SJSA1 (cell line): ENCODE results near the gene PIP4K2B. TPM values are rescaled to one million over a fixed set of nuclear protein-coding genes. Genes with fewer than 3 reads are reported as not detected.

Source experiments
- DNase-seq, 2 experiments: peaks; one replicate each; pipeline ENCODE4 v3.0.0-alpha.2; 2015 to 2020; ENCODE audit warnings: low spot score in 2 of 2, low read depth in 1 of 2
- H3K27ac ChIP-seq: fragments of 250-450 bp; sonication (Bioruptor Pico); 2 replicates; pipeline ENCODE4 v1.5.1; 2020; ENCODE audit warnings: mild to moderate bottlenecking, moderate library complexity
- H3K27me3 ChIP-seq: fragments of 250-450 bp; sonication (Bioruptor Pico); replicated peaks from 2 replicates; pipeline ENCODE4 v1.5.1; 2020; ENCODE audit warnings: mild to moderate bottlenecking, moderate library complexity
- H3K36me3 ChIP-seq: fragments of 250-450 bp; sonication (Bioruptor Pico); 2 replicates; pipeline ENCODE4 v1.5.1; 2020; ENCODE audit warnings: mild to moderate bottlenecking
- H3K4me1 ChIP-seq: fragments of 250-450 bp; sonication (Bioruptor Pico); replicated peaks from 2 replicates; pipeline ENCODE4 v1.6.1; 2021; ENCODE audit warnings: mild to moderate bottlenecking
- H3K4me3 ChIP-seq: fragments of 250-450 bp; sonication (Bioruptor Pico); 2 replicates; pipeline ENCODE4 v1.5.1; 2020; ENCODE audit warnings: mild to moderate bottlenecking
- H3K9me3 ChIP-seq: fragments of 250-450 bp; sonication (Bioruptor Pico); replicated peaks from 2 replicates; pipeline ENCODE4 v1.5.1; 2020; ENCODE audit warnings: mild to moderate bottlenecking
- total RNA-seq: library from RNA; depleted of rRNA; stranded (reverse); fragments of >200 nt; shearing (Covaris generic); gene quantifications from 2 replicates; pipeline ENCODE4 v1.2.3, GENCODE V29; 2014

The PIP4K2B gene
- total RNA-seq, 1 experiment from 2014 or later, result 47.9 TPM

- peak overlapping the region; percentile 88 for H3K4me3 ChIP-seq
- no peak overlapping the region for H3K27ac ChIP-seq
- no peaks in the 10 kb centered on the region for H3K9me3 ChIP-seq
- peaks cover 32% of the 10 kb centered on the region for H3K4me1 ChIP-seq
- H3K27me3 ChIP-seq, result no peaks in the 10 kb centered on the region
- peaks cover 16% of the 10 kb centered on the region for H3K36me3 ChIP-seq
- no peak for DNase-seq
These were observed 53.1 kb downstream of the PIP4K2B start for GRCh38 chr17:38746004-38746848.

GRCh38 chr17:38745545-38745944, 53.8 kb downstream of the PIP4K2B start:
- H3K9me3 ChIP-seq, result no peaks in the 10 kb centered on the region
- H3K36me3 ChIP-seq, result peaks cover 16% of the 10 kb centered on the region
- H3K27ac ChIP-seq, result no peak overlapping the region
- H3K4me1 ChIP-seq, result peaks cover 29% of the 10 kb centered on the region
- no peak for DNase-seq
- H3K27me3 ChIP-seq, result no peaks in the 10 kb centered on the region
- H3K4me3 ChIP-seq, result no peak overlapping the region

GRCh38 chr17:38743556-38744171, 55.7 kb downstream of the PIP4K2B start:
- no peak overlapping the region for H3K4me3 ChIP-seq
- peaks cover 13% of the 10 kb centered on the region for H3K4me1 ChIP-seq
- H3K36me3 ChIP-seq, result peaks cover 29% of the 10 kb centered on the region
- H3K9me3 ChIP-seq, result no peaks in the 10 kb centered on the region
- DNase-seq, result no peak
- no peak overlapping the region for H3K27ac ChIP-seq
- H3K27me3 ChIP-seq, result no peaks in the 10 kb centered on the region

GRCh38 chr17:38742411-38743308, 56.7 kb downstream of the PIP4K2B start:
- Histone ChIP-seq H3K27me3 (no peaks in the 10 kb centered on the region), H3K27ac (no peak overlapping the region), H3K4me1 (peaks cover 10% of the 10 kb centered on the region), H3K9me3 (no peaks in the 10 kb centered on the region), H3K4me3 (no peak overlapping the region), H3K36me3 (peaks cover 37% of the 10 kb centered on the region)
- DNase-seq, result no peak

GRCh38 chr17:38741921-38742410, 57.4 kb downstream of the PIP4K2B start:
- Histone ChIP-seq H3K27me3 (no peaks in the 10 kb centered on the region), H3K27ac (no peak overlapping the region), H3K4me3 (no peak overlapping the region), H3K4me1 (peaks cover 8% of the 10 kb centered on the region), H3K36me3 (peaks cover 41% of the 10 kb centered on the region), H3K9me3 (no peaks in the 10 kb centered on the region)
- DNase-seq, result no peak

- peaks cover 46% of the 10 kb centered on the region for H3K36me3 ChIP-seq
- H3K27ac ChIP-seq, result no peak overlapping the region
- no peaks in the 10 kb centered on the region for H3K27me3 ChIP-seq
- H3K9me3 ChIP-seq, result no peaks in the 10 kb centered on the region
- no peak for DNase-seq
- peaks cover 3% of the 10 kb centered on the region for H3K4me1 ChIP-seq
- H3K4me3 ChIP-seq, result no peak overlapping the region
These were observed 57.9 kb downstream of the PIP4K2B start for GRCh38 chr17:38741461-38741860.

- H3K9me3 ChIP-seq, result no peaks in the 10 kb centered on the region
- H3K36me3 ChIP-seq, result peaks cover 53% of the 10 kb centered on the region
- no peak for DNase-seq
- no peaks in the 10 kb centered on the region for H3K27me3 ChIP-seq
- no peak overlapping the region for H3K27ac ChIP-seq
- H3K4me3 ChIP-seq, result no peak overlapping the region
- no peaks in the 10 kb centered on the region for H3K4me1 ChIP-seq
These were observed 58.5 kb downstream of the PIP4K2B start for GRCh38 chr17:38740806-38741205.

GRCh38 chr17:38740044-38740443, 59.3 kb downstream of the PIP4K2B start:
- peaks cover 5% of the 10 kb centered on the region for H3K4me1 ChIP-seq
- no peak for DNase-seq
- H3K9me3 ChIP-seq, result no peaks in the 10 kb centered on the region
- H3K36me3 ChIP-seq, result peaks cover 57% of the 10 kb centered on the region
- H3K27me3 ChIP-seq, result no peaks in the 10 kb centered on the region
- no peak overlapping the region for H3K27ac ChIP-seq
- H3K4me3 ChIP-seq, result no peak overlapping the region

- no peak overlapping the region for H3K27ac ChIP-seq
- H3K36me3 ChIP-seq, result peaks cover 59% of the 10 kb centered on the region
- H3K4me1 ChIP-seq, result peaks cover 5% of the 10 kb centered on the region
These were observed 60.1 kb downstream of the PIP4K2B start for GRCh38 chr17:38739305-38739704.

GRCh38 chr17:38738686-38739085, 60.7 kb downstream of the PIP4K2B start:
- Histone ChIP-seq H3K4me1 (peaks cover 5% of the 10 kb centered on the region), H3K27me3 (no peaks in the 10 kb centered on the region), H3K36me3 (peaks cover 62% of the 10 kb centered on the region), H3K4me3 (no peak overlapping the region), H3K27ac (no peak overlapping the region), H3K9me3 (no peaks in the 10 kb centered on the region)
- no peak for DNase-seq

More at GRCh38 chr17:38739305-38739704, 60.1 kb downstream of the PIP4K2B start:
- Histone ChIP-seq H3K9me3 (no peaks in the 10 kb centered on the region), H3K27me3 (no peaks in the 10 kb centered on the region), H3K4me3 (no peak overlapping the region)
- no peak for DNase-seq

GRCh38 chr17:38738007-38738662, 61.2 kb downstream of the PIP4K2B start:
- Histone ChIP-seq H3K27me3 (no peaks in the 10 kb centered on the region), H3K9me3 (no peaks in the 10 kb centered on the region), H3K4me1 (peaks cover 5% of the 10 kb centered on the region), H3K36me3 (peaks cover 67% of the 10 kb centered on the region), H3K27ac (no peak overlapping the region), H3K4me3 (no peak overlapping the region)
- no peak for DNase-seq

- no peak overlapping the region for H3K27ac ChIP-seq
- H3K36me3 ChIP-seq, result peaks cover 88% of the 10 kb centered on the region
- peaks cover 22% of the 10 kb centered on the region for H3K4me1 ChIP-seq
- no peaks in the 10 kb centered on the region for H3K27me3 ChIP-seq
- no peak overlapping the region for H3K4me3 ChIP-seq
- H3K9me3 ChIP-seq, result no peaks in the 10 kb centered on the region
- peak; percentile 30 to 68 for DNase-seq
These were observed 64.0 kb downstream of the PIP4K2B start for GRCh38 chr17:38735161-38735997.
